GM18870 (cell line): ENCODE data around the gene DMPK.

Experiments
- ATAC-seq: cut with Tn5 transposase; IDR thresholded peaks from one replicate; pipeline ENCODE4 v1.9.1; 2021; ENCODE audit warnings: moderate library complexity; ENCODE audit not compliant: unreplicated experiment

The DMPK gene

GRCh38 chr19:45789035-45789786 is 6.9 kb upstream of the DMPK start:
- ATAC-seq, result no peak

GRCh38 chr19:45786533-45786894 is 4.2 kb upstream of the DMPK start:
- no peak for ATAC-seq

GRCh38 chr19:45785781-45786532 is 3.7 kb upstream of the DMPK start:
- ATAC-seq, result no peak

GRCh38 chr19:45785097-45785496 is 2.8 kb upstream of the DMPK start:
- no peak for ATAC-seq

DNA sequence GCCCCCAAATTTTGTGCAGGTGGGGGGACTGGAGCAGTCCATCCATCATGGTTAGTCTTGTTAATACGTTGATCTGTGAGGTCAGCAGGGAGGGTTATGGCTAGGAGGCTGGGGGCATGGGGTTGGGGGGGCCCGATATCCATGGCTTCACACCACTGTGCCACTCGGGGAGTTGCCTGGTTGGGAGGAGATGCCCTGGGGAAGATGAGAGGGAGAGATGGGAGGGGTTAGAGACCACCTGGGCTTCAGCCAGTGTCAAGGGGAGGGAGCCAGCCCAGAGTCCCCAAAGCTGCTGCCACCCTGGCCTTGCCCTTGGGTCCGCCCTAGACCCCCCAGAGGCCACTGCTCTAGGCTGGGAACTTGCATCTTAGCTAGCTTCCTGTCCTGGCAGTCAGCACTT is 1.8 kb upstream of the DMPK start:
- no peak for ATAC-seq

DNA sequence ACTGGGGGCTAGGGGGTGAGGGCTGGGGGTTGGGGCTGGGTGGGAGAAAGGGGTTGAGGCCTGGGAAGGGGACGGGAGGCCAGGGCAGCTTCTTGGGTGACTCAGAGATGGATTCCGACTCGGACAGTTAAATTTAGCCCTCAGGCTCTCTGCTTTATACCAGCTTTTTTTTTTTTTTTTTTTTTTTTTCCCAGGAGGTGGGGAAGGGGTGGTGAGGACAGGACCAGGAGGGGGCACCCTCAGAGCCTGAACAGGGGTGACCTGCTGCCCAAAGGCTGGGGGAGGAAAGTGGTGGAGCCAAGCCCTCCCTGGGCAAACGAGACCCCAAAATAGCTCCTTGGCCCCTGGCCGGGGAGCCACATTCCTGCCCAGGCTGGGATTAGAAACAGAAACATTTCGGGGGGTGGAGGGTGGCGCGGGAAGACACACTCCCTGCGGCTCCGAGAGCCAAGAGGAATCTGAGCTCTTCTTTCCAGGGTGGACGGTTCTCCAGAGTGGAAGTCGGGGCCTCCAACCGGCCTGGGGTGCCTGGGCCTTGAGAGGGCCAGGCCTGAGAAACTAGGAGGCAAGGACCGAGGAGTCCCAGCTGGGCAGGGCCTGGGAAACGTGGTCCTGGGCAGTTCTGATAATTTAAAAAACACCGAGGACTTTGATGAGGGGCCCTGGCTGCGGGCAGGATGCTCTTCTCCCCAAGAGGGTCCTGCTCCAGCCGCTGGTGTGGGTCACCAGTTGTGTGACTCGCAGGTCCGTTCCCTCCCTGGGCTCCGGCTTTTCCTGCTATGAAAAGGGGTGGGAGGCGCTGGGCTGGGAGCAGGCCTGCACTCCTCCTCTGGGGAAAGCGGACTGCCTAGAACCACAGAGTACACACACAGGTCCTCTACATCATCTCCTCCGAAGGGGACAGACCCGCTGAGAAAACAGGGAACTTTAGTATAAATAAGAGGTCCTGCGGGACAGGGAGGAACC is 813 bp upstream of the DMPK start:
- ATAC-seq, result no peak

- no peak for ATAC-seq
Observed at GRCh38 chr19:45781214-45782161, 802 bp downstream of the DMPK start.

GRCh38 chr19:45780448-45781213 is 1.7 kb downstream of the DMPK start:
- no peak for ATAC-seq

DNA sequence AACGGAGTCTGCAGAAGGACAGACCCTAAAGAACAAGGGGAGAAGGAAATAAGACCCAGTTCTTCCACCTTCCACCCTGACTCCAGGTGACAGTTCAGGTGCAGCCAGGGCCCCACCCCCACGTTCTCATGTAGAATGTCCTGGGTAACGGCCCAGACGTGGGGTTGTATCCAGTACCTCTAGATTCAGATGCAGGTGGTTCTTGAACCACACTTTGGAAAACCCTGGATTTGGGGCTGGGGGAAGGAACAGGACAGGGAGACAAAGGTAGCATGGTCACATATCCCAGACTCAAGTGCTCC is 2.2 kb downstream of the DMPK start:
- no peak for ATAC-seq

DNA sequence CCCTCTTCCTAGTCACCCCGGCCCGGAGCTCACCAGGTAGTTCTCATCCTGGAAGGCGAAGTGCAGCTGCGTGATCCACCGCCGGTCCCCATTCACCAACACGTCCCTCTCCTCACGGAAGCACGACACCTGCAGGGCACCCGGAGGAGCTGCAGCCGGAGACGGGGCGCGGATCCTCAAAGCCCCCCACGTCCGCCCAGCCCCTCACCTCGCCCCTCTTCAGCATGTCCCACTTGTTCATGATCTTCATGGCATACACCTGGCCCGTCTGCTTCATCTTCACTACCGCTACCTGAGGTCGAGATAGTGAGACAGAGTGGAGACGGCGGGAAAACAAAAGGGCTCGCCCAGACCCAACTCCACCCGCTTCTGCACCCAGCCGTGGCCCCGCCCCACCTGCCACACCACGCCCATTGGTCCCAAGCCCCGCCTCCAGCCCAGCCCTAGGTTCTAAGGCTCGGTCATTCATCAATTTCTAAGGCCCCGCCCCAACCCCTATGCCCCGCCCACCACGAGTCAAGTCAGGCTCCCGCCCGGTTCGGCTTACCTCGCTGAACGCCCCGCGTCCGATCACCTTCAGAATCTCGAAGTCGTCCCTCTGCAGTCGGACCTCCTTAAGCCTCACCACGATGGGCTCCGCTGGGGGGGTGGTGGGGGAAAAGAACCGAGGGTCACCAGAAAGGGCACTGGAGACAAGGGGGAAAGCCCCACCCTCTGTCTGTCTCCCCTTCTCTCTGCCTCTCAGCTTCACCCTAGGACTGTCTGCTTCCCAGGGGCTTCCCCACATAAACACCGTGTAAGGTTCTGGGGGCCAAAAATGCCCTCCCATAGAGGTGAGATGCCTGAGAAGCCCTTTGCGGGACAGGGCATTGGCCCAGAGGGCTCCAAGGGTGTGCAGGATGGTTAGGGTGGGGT is 2.8 kb downstream of the DMPK start:
- ATAC-seq, result no peak

DNA sequence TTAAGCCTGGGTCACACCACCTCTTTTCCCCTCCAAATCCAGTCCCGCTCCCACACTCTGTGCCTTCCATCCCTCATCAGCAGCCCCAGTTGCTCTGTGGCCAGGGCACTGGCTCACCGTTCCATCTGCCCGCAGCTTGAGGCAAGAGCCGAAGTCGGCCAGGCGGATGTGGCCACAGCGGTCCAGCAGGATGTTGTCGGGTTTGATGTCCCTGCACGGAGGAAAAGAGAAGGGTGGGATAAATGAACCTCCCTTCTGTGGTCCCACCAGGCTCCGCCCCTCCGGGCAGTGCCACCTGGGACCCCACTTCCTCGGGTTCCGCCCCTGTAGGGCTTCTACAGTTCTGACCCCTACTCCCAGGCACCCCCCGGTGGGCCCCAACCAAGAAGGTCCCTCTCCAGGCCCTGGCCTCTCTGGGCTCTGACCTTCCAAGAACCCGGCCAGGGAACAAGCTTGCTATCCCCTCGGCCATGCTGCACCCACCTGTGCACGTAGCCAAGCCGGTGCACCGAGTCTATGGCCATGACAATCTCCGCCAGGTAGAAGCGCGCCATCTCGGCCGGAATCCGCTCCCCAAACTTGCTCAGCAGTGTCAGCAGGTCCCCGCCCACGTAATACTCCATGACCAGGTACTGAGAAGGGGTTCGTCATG is 4.2 kb downstream of the DMPK start:
- no peak for ATAC-seq

- no peak for ATAC-seq
Observed at GRCh38 chr19:45777395-45777961, 4.8 kb downstream of the DMPK start.

DNA sequence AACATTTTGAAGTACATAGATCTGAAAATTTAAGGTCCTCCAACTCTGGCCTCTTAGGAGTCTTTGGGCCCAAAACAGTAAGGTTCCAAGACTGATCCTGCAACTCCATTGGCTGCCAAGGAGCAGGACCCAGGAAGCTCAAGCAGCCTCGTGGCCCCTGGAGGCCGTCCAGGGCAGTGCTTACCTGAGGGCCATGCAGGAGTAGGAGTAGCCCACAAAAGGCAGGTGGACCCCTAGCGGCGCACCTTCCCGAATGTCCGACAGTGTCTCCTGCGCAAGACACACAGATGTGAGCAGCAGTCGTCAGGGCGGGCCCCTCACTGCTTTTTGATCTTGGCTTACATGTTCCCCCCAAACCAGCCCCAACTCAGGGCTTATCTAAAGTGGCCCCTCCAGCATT is 7.5 kb downstream of the DMPK start:
- ATAC-seq, result no peak

DNA sequence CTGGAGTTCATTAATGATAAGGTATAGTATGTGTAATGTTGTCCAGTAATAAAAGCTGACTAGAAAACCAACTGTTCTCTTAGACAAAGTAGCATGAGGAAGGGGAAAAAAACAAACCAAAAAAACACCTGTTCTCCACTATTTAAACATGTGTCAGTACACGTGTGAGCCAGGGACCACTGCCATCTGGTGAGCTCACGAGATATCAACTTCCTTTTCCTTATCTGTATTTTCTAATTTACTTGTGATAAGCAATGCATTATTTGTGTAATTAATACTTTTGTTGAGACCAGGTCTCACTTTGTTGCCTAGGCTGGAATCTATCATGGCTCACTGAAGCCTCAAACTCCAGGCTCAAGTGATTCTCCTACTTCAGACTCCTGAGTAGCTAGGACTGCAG is 8.9 kb downstream of the DMPK start:
- ATAC-seq, result no peak

DNA sequence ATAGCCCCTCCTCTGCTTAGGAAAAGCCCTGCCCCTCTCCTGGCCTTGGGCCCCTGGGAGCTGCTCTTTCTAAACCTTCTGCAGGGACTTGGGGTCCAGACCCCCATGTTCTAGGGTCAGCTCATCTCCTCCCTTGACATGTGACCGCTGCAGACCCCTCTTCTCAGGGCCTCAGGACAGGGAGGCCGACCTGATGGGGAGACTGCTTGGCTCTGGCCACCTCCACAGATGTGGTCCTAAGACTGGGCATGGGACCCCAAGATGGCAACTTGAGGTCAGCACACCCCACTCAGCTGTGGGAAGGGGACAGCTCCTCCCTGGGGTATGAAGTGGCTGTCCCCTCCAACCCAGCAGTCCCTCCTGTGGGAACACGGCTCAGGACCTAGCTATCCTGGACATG is 9.4 kb downstream of the DMPK start:
- ATAC-seq, result no peak

DNA sequence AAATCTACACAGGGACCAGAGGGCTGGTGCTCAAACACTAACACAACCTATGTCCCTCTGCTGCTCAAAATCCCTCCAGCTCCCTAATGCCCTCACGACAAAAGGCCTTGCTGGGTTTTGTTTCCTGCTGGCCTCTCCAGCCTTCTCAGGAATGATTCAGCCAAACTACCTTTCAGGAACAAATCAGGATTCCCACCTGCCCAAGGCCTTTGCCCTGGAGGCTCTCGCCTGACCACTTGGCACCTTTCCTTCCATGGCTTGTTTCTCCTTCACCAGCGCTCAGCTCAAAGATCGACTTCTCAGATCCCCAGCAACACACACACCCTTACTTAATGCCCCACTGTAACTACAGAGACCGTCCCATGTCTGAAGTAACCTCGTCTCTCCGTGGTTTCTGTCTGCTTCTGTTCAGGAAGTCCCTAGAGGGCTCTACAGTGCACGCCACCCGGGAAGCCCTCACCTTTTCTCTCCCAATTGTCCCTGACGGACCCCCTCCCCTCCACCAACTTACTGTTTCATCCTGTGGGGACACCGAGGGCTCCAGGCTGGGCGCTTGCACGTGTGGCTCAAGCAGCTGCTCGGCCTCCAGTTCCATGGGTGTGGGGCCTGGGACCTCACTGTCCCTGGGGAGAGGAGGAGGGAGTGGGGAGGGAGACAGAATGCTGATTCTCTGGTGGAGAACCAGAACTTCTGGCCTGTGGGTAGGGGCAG is 10.0 kb downstream of the DMPK start:
- no peak for ATAC-seq

- no peak for ATAC-seq
Observed at GRCh38 chr19:45771311-45771933, 10.9 kb downstream of the DMPK start.
